ENCODE measurements around the gene DPH1.

DPH1 gene

GRCh38 chr17:2027528-2028233, 2.3 kb upstream of the DPH1 start:
- DNase-seq (ENCODE audit: low spot score): no peak

- DNase-seq (ENCODE audit: low spot score): no peak
These were observed 1.7 kb upstream of the DPH1 start for GRCh38 chr17:2028234-2028614.

- no peak for DNase-seq (ENCODE audit: low spot score)
These were observed 1.2 kb upstream of the DPH1 start for GRCh38 chr17:2028737-2029136.

GRCh38 chr17:2030779-2031163, 818 bp downstream of the DPH1 start:
- DNase-seq (ENCODE audit: low spot score): no peak

GRCh38 chr17:2033153-2033552, 3.2 kb downstream of the DPH1 start:
- DNase-seq (ENCODE audit: low spot score): no peak

GRCh38 chr17:2034157-2034556, 4.2 kb downstream of the DPH1 start:
- no peak for DNase-seq (ENCODE audit: low spot score)

GRCh38 chr17:2034806-2035540, 5.0 kb downstream of the DPH1 start:
- DNase-seq (ENCODE audit: low spot score): no peak

GRCh38 chr17:2035541-2036488, 5.9 kb downstream of the DPH1 start:
- DNase-seq (ENCODE audit: low spot score): no peak

- no peak for DNase-seq (ENCODE audit: low spot score)
These were observed 7.2 kb downstream of the DPH1 start for GRCh38 chr17:2037155-2037554.

- peak; percentile 2 for DNase-seq (ENCODE audit: low spot score)
These were observed 10.4 kb downstream of the DPH1 start for GRCh38 chr17:2040219-2040827.

- DNase-seq (ENCODE audit: low spot score): no peak
These were observed 11.1 kb downstream of the DPH1 start for GRCh38 chr17:2040942-2041560.

- DNase-seq (ENCODE audit: low spot score): peak; percentile 90
These were observed 11.8 kb downstream of the DPH1 start, which contains the start of gene OVCA2 for GRCh38 chr17:2041561-2042389. Gene OVCA2, plus strand, starts transcription at chr17:2042022. Its CDS starts 26 bp downstream, at chr17:2042048.

GRCh38 chr17:2042390-2042847, 12.5 kb downstream of the DPH1 start:
- peak; percentile 30 for DNase-seq (ENCODE audit: low spot score)

GRCh38 chr17:2042933-2043332, 13.0 kb downstream of the DPH1 start:
- peak; percentile 9 for DNase-seq (ENCODE audit: low spot score)

GRCh38 chr17:2043785-2044184, 13.8 kb downstream of the DPH1 start:
- no peak for DNase-seq (ENCODE audit: low spot score)

GRCh38 chr17:2044263-2044894, 14.4 kb downstream of the DPH1 start:
- DNase-seq (ENCODE audit: low spot score): no peak

GRCh38 chr17:2047590-2047989, 17.6 kb downstream of the DPH1 start:
- no peak for DNase-seq (ENCODE audit: low spot score)

- peak; percentile 11 for DNase-seq (ENCODE audit: low spot score)
These were observed 18.9 kb downstream of the DPH1 start for GRCh38 chr17:2048805-2049204.

- DNase-seq (ENCODE audit: low spot score): peak; percentile 89
These were observed 19.7 kb downstream of the DPH1 start for GRCh38 chr17:2049333-2050299.
